OCI-M1 (cell line): ENCODE results near the gene LRRC39.

Experiments used
- DNase-seq: peaks from one replicate; lab custom pipeline; 2025; lab: John Stamatoyannopoulos, UW

The LRRC39 gene

DNA sequence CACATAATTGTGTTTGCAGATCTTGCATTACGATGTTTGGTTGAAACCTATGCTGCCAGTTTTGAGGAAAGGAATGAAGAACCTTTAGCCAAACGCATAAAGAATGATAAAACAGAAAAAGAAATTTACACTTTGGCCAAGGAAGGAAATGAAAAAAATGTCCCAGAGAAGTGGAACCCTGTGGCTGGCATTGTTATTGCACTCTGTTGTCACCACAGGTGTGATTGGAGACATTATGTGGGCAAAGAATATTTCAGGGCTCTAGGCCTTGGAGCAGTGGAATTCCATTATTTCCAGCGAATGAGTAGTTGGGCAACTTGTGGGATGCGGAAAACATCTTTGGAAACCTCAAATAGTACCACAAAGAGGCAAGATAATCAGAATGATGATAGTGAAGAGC, 30.2 kb downstream of the LRRC39 start:
- DNase-seq, result no peak

GRCh38 chr1:100146958-100147357, 31.1 kb downstream of the LRRC39 start:
- DNase-seq, result no peak

GRCh38 chr1:100145116-100145515, 32.9 kb downstream of the LRRC39 start:
- no peak for DNase-seq

- DNase-seq, result no peak
These were observed 35.7 kb downstream of the LRRC39 start for GRCh38 chr1:100142343-100142742.

GRCh38 chr1:100141192-100141591, 36.9 kb downstream of the LRRC39 start:
- DNase-seq, result no peak

GRCh38 chr1:100137602-100138001, 40.5 kb downstream of the LRRC39 start:
- no peak for DNase-seq

DNA sequence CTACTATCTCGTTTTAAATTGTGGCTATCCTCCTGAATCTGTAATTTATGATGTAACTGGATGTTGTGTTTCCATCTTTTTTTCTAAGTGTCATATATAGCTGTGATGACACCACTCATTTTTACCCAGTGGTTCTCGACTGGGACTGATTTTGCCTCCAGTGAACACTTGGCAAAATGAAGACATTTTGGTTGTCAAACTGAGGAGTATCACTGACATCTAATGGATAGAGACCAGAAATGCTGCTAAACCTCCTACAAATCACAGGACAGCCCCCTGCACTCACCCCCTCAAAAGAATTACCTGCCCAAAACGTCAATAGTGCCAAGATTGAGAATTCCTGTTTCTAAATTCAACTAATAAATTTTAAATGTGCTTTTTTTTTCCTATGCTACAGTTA, 43.2 kb downstream of the LRRC39 start:
- DNase-seq, result peak; percentile 19

DNA sequence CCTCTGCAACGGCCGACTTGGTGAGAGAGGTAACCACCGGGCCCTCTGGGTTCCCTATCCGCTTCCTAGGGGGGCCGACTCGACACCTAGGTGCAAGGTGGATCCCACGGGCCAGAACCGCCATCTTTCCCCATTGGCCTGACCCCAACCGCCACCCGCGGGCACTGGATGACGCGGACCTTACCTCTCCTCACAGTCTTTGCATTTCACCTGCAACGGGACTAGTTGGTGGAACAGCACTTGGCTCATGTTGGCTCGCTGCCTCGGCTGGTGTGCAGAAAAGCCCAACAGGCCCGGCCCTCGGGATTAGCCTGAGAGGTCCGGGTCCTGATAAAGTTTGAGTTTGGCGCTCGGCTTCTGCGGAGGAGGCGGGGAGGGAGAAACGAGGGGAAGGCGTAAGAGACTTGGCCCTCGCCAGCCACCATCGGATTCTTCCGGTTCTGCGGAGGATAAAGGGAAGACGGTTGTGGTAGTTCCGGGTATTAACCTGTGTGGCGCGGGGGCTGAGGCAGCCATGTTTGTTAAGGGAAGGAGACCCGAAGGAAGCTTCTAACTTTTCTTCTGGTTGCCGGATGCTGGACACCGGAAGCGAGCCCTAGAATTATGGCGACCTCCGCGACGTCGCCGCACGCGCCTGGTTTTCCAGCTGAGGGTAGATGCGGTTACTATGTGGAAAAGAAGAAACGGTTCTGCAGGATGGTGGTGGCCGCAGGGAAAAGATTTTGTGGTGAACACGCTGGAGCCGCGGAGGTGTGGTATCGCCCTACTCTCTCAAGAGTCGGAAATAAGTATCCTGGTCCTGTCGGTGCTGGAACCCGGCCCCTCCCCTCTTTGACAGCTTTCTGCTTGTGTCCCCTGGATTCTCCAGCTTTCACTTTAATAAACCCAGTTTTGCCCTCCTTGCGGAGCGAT, 45.2 kb downstream of the LRRC39 start, which contains the start of the genes SASS6 and TRMT13:
SASS6 (minus strand) TSS at position 365 of the 912 bp plus-strand sequence; CDS start at position 249, 116 bp downstream.
TRMT13 (plus strand) TSS at position 598 of the 912 bp plus-strand sequence; CDS start at position 604, 6 bp downstream.
- peak; percentile 98 for DNase-seq

GRCh38 chr1:100131623-100132022, 46.4 kb downstream of the LRRC39 start:
- no peak for DNase-seq

DNA sequence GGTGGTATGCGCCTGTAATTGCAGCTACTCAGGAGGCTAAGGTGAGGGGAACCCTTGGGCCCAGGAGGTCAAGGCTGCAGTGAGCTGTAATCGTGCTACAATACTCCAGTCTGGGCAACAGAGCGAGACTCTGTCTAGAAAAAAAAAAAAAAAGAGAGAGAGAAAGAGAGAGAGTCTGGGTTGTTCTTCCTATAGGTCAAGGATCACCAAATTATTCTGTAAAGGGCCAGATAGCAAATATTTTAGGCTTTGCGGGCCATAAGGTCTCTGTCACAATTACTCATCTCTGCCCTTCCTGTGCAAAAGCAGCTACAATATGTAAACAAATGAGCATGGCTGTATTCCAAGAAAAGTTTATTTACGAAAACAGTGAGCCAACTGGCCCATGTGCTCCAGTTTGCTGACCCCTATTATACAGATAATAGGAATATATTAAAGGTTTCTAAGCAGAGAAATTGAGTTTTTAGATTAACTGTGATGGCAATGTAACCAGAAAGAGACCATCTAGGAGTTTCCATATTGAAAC, 47.4 kb downstream of the LRRC39 start:
- DNase-seq, result peak; percentile 15

DNA sequence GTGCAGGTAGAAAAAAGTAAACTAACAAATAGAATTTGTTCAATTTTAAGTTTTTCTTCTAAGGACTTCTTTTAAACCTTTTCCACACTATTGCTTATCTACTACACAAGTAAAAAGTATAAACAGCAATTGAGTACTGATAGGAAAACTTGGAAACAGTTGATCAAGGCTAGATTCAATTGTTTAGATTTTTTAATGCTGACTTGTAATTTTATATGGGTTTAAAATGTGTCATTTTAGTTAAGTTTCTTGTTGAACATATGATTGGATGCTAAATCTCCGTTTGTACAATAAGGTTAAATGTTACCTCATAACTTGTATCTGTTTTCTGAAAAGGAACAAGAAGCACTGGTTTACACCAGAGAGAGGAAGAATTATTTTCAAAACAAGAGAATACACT, 50.8 kb downstream of the LRRC39 start:
- DNase-seq, result no peak

DNA sequence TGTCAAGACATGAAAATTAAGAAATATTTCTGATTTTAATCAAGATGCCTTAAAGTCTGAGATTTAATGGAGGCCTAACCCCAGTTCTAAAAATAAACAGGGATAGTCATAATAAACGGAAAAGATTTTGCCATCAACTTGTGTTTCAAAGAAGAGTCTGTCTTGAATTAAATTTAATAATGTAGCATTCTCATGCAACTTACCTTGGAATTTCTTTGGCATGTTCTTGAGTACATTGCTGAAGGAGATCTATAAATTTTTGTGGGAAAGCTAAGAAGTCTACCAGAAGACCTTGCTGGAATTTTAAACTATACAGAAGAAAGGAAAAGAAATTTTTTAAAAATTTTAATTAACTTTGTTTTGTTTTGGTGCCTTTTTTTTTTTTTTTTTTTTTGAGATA, 55.9 kb downstream of the LRRC39 start:
- DNase-seq, result no peak

GRCh38 chr1:100115524-100115923, 62.5 kb downstream of the LRRC39 start:
- no peak for DNase-seq

DNA sequence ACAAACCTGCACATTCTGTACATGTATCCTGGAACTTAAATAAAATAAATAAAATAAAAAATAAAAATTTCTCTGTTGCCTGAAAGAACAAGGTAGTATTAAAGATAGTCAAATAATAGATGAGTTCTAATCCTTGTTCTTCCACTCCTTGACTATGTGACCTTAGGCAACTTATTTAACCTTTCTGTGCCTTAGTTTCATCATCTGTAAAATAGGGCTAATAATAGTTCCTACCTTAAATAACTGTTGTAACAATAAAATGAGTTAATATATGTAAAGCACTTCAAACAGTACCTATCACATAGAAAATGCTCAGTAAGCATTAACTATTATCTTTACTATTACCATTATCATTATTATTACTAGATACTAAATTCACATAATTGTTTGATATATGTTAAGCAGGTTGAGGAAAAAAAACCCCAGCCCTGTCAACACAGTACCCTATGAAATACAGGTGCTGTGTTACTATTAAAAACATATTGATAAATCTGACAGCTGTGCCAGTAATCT, 68.4 kb downstream of the LRRC39 start:
- DNase-seq, result no peak

- no peak for DNase-seq
These were observed 70.4 kb downstream of the LRRC39 start for GRCh38 chr1:100107696-100108095.

DNA sequence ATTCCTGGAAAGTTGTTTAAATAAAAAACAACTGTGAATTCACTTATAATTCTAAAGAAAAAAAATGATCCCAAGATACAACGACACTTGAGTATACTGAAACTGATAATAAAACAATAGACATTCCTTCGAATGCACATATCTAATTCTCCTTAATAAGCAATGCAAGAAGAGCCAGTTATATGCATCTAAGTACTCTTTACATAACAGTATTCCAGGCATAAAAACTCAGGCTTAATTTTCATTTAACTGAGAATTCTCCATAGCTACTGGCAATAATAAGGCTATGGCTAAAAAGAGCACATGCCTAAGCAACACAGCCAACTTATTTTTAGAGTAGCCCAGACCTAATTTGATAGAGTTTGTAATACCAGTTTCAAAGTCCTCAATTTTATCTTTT, 76.5 kb downstream of the LRRC39 start:
- DNase-seq, result no peak

- peak; percentile 7 for DNase-seq
These were observed 77.9 kb downstream of the LRRC39 start for GRCh38 chr1:100100202-100100601.
